SK-N-SH (cell line): ENCODE measurements around the gene SLC25A25. TPM values are rescaled to one million over a fixed set of nuclear protein-coding genes. Genes with fewer than 3 reads are reported as not detected.

Experiments
- CTCF ChIA-PET: fragments of 300-600, 350-600 bp; formaldehyde crosslinking; extraction: SDS; loops from one replicate; lab custom pipeline; 2021; lab: Yijun Ruan, JAX
- POLR2A ChIA-PET: fragments of 350-600 bp; sonication (Branson Sonifier 250); formaldehyde crosslinking; extraction: SDS; loops from one replicate; lab custom pipeline; 2020; ENCODE audit warnings: antibody characterized with exemption, inconsistent platforms; lab: Yijun Ruan, JAX
- DNase-seq: peaks from one replicate; pipeline ENCODE4 v3.0.0; 2012
- H2AFZ ChIP-seq: fragments of 200-600 bp; sonication (generic); 2 replicates; pipeline ENCODE4 v1.8.1; 2016; ENCODE audit warnings: antibody characterized with exemption, mild to moderate bottlenecking, low read depth
- H3F3A ChIP-seq: fragments of 200-600 bp; sonication (generic); replicated peaks from 2 replicates; pipeline ENCODE3; 2016; ENCODE audit warnings: antibody characterized with exemption, mild to moderate bottlenecking; ENCODE audit not compliant: insufficient read depth
- H3K27ac ChIP-seq, 2 experiments: fragments of 200-500 bp in 1 of 2; fragments of 200-600 bp in 1 of 2; sonication (Bioruptor generic) in 1 of 2; sonication (generic), shearing (Covaris generic) in 1 of 2; 2 replicates each; pipeline versions ENCODE4 v1.5.1 to v1.6.1; 2014 to 2016; ENCODE audit warnings: low read depth in 2 of 2, inconsistent platforms in 1 of 2, low read length in 1 of 2, mild to moderate bottlenecking in 1 of 2, mixed read lengths in 1 of 2
- H3K27me3 ChIP-seq: fragments of 200-600 bp; sonication (generic), shearing (Covaris generic); 2 replicates; pipeline ENCODE4 v1.6.1; 2016; ENCODE audit warnings: mixed run types; ENCODE audit not compliant: insufficient read depth
- H3K36me3 ChIP-seq, 2 experiments: fragments of 200-500 bp in 1 of 2; fragments of 200-600 bp in 1 of 2; sonication (Bioruptor generic) in 1 of 2; sonication (generic) in 1 of 2; replicated peaks in 1 of 2; 2 replicates each; pipeline versions ENCODE3 to v1.5.1; 2014 to 2016; ENCODE audit warnings: low read length in 1 of 2, mild to moderate bottlenecking in 1 of 2; ENCODE audit not compliant: insufficient read depth in 2 of 2, control insufficient read depth in 1 of 2
- H3K4me1 ChIP-seq, 2 experiments: fragments of 200-500 bp in 1 of 2; fragments of 200-600 bp in 1 of 2; sonication (Bioruptor generic) in 1 of 2; sonication (generic), shearing (Covaris generic) in 1 of 2; 2 replicates each; pipeline versions ENCODE4 v1.5.1 to v1.6.1; 2014 to 2016; ENCODE audit warnings: low read depth in 1 of 2, low read length in 1 of 2, mixed run types in 1 of 2; ENCODE audit not compliant: insufficient read depth in 2 of 2, control insufficient read depth in 1 of 2
- H3K4me2 ChIP-seq: fragments of 200-600 bp; sonication (generic), shearing (Covaris generic); 2 replicates; pipeline ENCODE4 v1.6.1; 2017; ENCODE audit warnings: mixed run types
- H3K4me3 ChIP-seq, 2 experiments: fragments of 200-500 bp in 1 of 2; fragments of 200-600 bp in 1 of 2; sonication (Bioruptor generic) in 1 of 2; sonication (generic), shearing (Covaris generic) in 1 of 2; 2 replicates each; pipeline versions ENCODE4 v1.5.1 to v1.8.1; 2014 to 2016; ENCODE audit warnings: low read depth in 2 of 2, inconsistent platforms in 1 of 2, low read length in 1 of 2, mild to moderate bottlenecking in 1 of 2, mixed read lengths in 1 of 2, moderate library complexity in 1 of 2
- H3K79me2 ChIP-seq: fragments of 200-600 bp; sonication (generic); 2 replicates; pipeline ENCODE4 v1.8.1; 2017; ENCODE audit warnings: mild to moderate bottlenecking; ENCODE audit not compliant: insufficient read depth
- H3K9ac ChIP-seq: fragments of 200-600 bp; sonication (generic); 2 replicates; pipeline ENCODE4 v1.6.1; 2017; ENCODE audit warnings: mixed run types
- H3K9me2 ChIP-seq: fragments of 200-600 bp; sonication (generic); 2 replicates; pipeline ENCODE4 v1.6.1; 2017; ENCODE audit warnings: mixed run types
- H3K9me3 ChIP-seq: fragments of 200-600 bp; sonication (generic); 2 replicates; pipeline ENCODE4 v1.6.1; 2017; ENCODE audit warnings: mixed run types, mild to moderate bottlenecking, moderate library complexity
- H4K20me1 ChIP-seq: fragments of 200-600 bp; sonication (generic); 2 replicates; pipeline ENCODE4 v1.6.1; 2017; ENCODE audit warnings: mild to moderate bottlenecking, mixed run types; ENCODE audit not compliant: insufficient read depth
- ELF1 ChIP-seq: IDR thresholded peaks from 2 replicates; pipeline ENCODE4 v1.4.0; 2012
- EZH2phosphoT487 ChIP-seq: fragments of 200-600 bp; sonication (generic); IDR thresholded peaks from 2 replicates; pipeline ENCODE4 v1.6.1; 2017; ENCODE audit warnings: low read depth, mixed run types, mild to moderate bottlenecking, antibody characterized with exemption, moderate library complexity, borderline replicate concordance
- FOSL2 ChIP-seq: IDR thresholded peaks from 2 replicates; pipeline ENCODE4 v1.4.0; 2012; ENCODE audit warnings: low read depth, mild to moderate bottlenecking, moderate library complexity, borderline replicate concordance
- FOXM1 ChIP-seq: IDR thresholded peaks from 2 replicates; pipeline ENCODE4 v1.4.0; 2012; ENCODE audit warnings: low read depth, mild to moderate bottlenecking
- GABPA ChIP-seq: IDR thresholded peaks from 2 replicates; pipeline ENCODE4 v1.4.0; 2012; ENCODE audit warnings: low read depth, mild to moderate bottlenecking
- GATA2 ChIP-seq: sonication (generic); formaldehyde crosslinking; IDR thresholded peaks from 2 replicates; pipeline ENCODE4 v1.5.0; 2020; ENCODE audit warnings: mild to moderate bottlenecking, missing genetic modification reagents
- JUND ChIP-seq: IDR thresholded peaks from 2 replicates; pipeline ENCODE4 v1.4.0; 2012
- MEF2A ChIP-seq: IDR thresholded peaks from 2 replicates; pipeline ENCODE4 v1.4.0; 2012; ENCODE audit warnings: low read depth, borderline replicate concordance
- MXI1 ChIP-seq: IDR thresholded peaks from 2 replicates; pipeline ENCODE4 v1.6.1; 2012; ENCODE audit warnings: mild to moderate bottlenecking, low read depth, low read length, improper control_type of control experiment
- NRF1 ChIP-seq: IDR thresholded peaks from 2 replicates; pipeline ENCODE4 v1.6.1; 2012; ENCODE audit warnings: low read depth, mild to moderate bottlenecking, low read length
- POLR2AphosphoS5 ChIP-seq: IDR thresholded peaks from 2 replicates; pipeline ENCODE4 v1.6.1; 2012; ENCODE audit warnings: low read depth, low read length
- RXRA ChIP-seq: IDR thresholded peaks from 2 replicates; pipeline ENCODE4 v1.4.0; 2012; ENCODE audit warnings: low read depth, mild to moderate bottlenecking, borderline replicate concordance
- SIN3A ChIP-seq: IDR thresholded peaks from 2 replicates; pipeline ENCODE4 v1.6.1; 2012; ENCODE audit warnings: low read depth, mild to moderate bottlenecking, low read length, moderate library complexity, borderline replicate concordance
- SMC3 ChIP-seq: IDR thresholded peaks from 2 replicates; pipeline ENCODE4 v1.6.1; 2012; ENCODE audit warnings: low read depth, low read length, improper control_type of control experiment
- TCF12 ChIP-seq: IDR thresholded peaks from 2 replicates; pipeline ENCODE4 v1.4.0; 2012
- TEAD4 ChIP-seq: IDR thresholded peaks from 2 replicates; pipeline ENCODE4 v1.4.0; 2012; ENCODE audit warnings: mild to moderate bottlenecking, borderline replicate concordance; ENCODE audit not compliant: insufficient read depth
- USF2 ChIP-seq: fragments of 150-350 bp; IDR thresholded peaks from 2 replicates; pipeline ENCODE4 v1.6.1; 2017; ENCODE audit warnings: antibody characterized with exemption, low read length, low read depth, borderline replicate concordance
- WGBS: methylation state at CpG from one replicate; pipeline ENCODE4 v1.1.6; 2017; ENCODE audit warnings: low lambda C conversion rate; 5-methylcytosine and 5-hydroxymethylcytosine counted together
- polyA plus RNA-seq, 3 experiments: library from polyadenylated mRNA; depleted of rRNA; stranded (reverse); fragments of >200 nt; gene quantifications; 2 replicates each; pipeline ENCODE4 v1.2.3, GENCODE V29; 2012
- TF ChIP-seq, protein P1 (sequence below): IDR thresholded peaks from 2 replicates; pipeline ENCODE4 v1.4.0; 2012; ENCODE audit warnings: low read depth
- TF ChIP-seq, protein P2 (sequence below): IDR thresholded peaks from 2 replicates; pipeline ENCODE4 v1.4.0; 2012; ENCODE audit warnings: low read depth, borderline replicate concordance

Gene SLC25A25
- polyA plus RNA-seq, 1 of the 3 experiments (the other 2 are of a cell fraction), result 12.1 TPM

DNA sequence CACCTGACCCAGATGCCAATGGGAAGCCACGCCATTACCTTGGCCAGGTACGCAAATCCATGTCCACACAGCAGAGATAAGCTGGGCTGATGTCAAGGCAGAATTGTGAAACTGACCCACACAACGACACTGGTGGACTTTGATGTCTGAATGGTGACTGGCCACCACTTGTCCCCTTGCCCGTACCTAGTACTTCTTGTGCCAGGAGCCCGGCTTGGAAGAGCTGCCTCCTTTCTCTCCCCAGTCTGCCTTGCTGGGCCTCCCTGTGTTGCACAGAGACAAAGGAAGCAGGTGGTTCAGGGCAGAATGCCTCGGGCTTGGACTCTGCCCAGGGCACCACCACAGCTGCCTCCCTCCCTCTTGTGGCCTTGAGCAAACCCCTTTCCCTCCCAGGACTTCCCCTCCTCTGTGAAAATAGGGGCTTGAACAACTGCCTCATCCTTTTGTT, 36.2 kb downstream of the SLC25A25 start:
- no peaks in the 10 kb centered on the region for H3K9me2 ChIP-seq
- no peaks in the 10 kb centered on the region for H3K27me3 ChIP-seq
- TF ChIP-seq JUND, result no peak
- TF ChIP-seq TCF12, result no peak
- TF ChIP-seq GATA2, result no peak
- TF ChIP-seq, protein P1, sequence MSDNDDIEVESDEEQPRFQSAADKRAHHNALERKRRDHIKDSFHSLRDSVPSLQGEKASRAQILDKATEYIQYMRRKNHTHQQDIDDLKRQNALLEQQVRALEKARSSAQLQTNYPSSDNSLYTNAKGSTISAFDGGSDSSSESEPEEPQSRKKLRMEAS, result no peak
- TF ChIP-seq FOSL2, result no peak
- no peak for TF ChIP-seq RXRA
- TF ChIP-seq SIN3A, result no peak
- TF ChIP-seq EZH2phosphoT487, result no peak
- no peak for TF ChIP-seq MXI1
- POLR2A ChIA-PET, result interaction anchor here (0.8 kb wide), 1 partner anchor 36 kb away, joined by 4 read pairs; the partner anchor contains the start of genes NAIF1 and SLC25A25
- peak overlapping the region in 1 of 2 experiments; percentile 39; a peak in 1 of 4 replicates for H3K27ac ChIP-seq
- no peaks in the 10 kb centered on the region for H3F3A ChIP-seq
- H3K36me3 ChIP-seq, result peaks cover 21 to 67% of the 10 kb centered on the region in 2 experiments
- no peak overlapping the region for H3K4me3 ChIP-seq
- no peak overlapping the region for H2AFZ ChIP-seq
- WGBS, result 93% methylated on average over 3 of the region's 6 CpGs
- H3K9ac ChIP-seq, result no peak overlapping the region
- no peaks in the 10 kb centered on the region for H3K9me3 ChIP-seq
- H3K4me1 ChIP-seq, result peaks cover 3 to 14% of the 10 kb centered on the region in 2 experiments; a peak in 3 of 4 replicates
- 0 out of 2 replicates have a peak, but pooled peaks cover 5% of the 10 kb centered on the region for H4K20me1 ChIP-seq
- H3K79me2 ChIP-seq, result peaks cover 21% of the 10 kb centered on the region; the same call in 1 of the 2 replicates
- DNase-seq, result no peak
- CTCF ChIA-PET, result interaction anchor here (1.1 to 18.8 kb wide), 3 partner anchors 11 to 21 kb away, joined by 3 to 246 read pairs (median 10); no protein-coding TSS in a partner anchor
- no peak overlapping the region for H3K4me2 ChIP-seq

GRCh38 chr9:128105538-128106175, 37.6 kb downstream of the SLC25A25 start:
- Histone ChIP-seq H3K27me3 (no peaks in the 10 kb centered on the region), H3K79me2 (peaks cover 6% of the 10 kb centered on the region; the same call in 1 of the 2 replicates), H3K36me3 (peaks cover 25 to 64% of the 10 kb centered on the region in 2 experiments), H4K20me1 (no peaks in the 10 kb centered on the region), H3K4me2 (no peak overlapping the region), H2AFZ (no peak overlapping the region), H3K4me3 (no peak overlapping the region), H3F3A (peaks cover 8% of the 10 kb centered on the region), H3K4me1 (peaks cover 0 to 9% of the 10 kb centered on the region in 2 experiments; a peak in 1 of 4 replicates), H3K27ac (no peak overlapping the region; a peak in 1 of 4 replicates), H3K9ac (no peak overlapping the region), H3K9me2 (no peaks in the 10 kb centered on the region), H3K9me3 (no peaks in the 10 kb centered on the region)
- ChIA-PET POLR2A (no interaction called here), CTCF (interaction anchor here (1.5 to 18.8 kb wide), 2 partner anchors 10 to 12 kb away, joined by 10 to 246 read pairs; no protein-coding TSS in a partner anchor)
- DNase-seq, result no peak
- WGBS, result 92% methylated on average over 18 of the region's 21 CpGs
- TF ChIP-seq EZH2phosphoT487, result no peak
- no peak for TF ChIP-seq GABPA
- no peak for TF ChIP-seq ELF1
- no peak for TF ChIP-seq TEAD4
- no peak for TF ChIP-seq MEF2A
- no peak for TF ChIP-seq SIN3A
- TF ChIP-seq FOSL2, result no peak
- TF ChIP-seq FOXM1, result no peak
- TF ChIP-seq SMC3, result no peak
- no peak for TF ChIP-seq NRF1
- no peak for TF ChIP-seq MXI1
- TF ChIP-seq, protein P2, sequence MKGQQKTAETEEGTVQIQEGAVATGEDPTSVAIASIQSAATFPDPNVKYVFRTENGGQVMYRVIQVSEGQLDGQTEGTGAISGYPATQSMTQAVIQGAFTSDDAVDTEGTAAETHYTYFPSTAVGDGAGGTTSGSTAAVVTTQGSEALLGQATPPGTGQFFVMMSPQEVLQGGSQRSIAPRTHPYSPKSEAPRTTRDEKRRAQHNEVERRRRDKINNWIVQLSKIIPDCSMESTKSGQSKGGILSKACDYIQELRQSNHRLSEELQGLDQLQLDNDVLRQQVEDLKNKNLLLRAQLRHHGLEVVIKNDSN, result no peak
- TF ChIP-seq POLR2AphosphoS5, result no peak
- no peak for TF ChIP-seq USF2
